CD14-positive monocyte (primary cell): ENCODE results near the gene CFAP57. TPM values are rescaled to one million over a fixed set of nuclear protein-coding genes. Genes with fewer than 3 reads are reported as not detected.

Experiments used
- DNase-seq, 3 donors: peaks; one replicate each; pipeline ENCODE4 v3.0.0-alpha.2; 2011 to 2022
- H2AFZ ChIP-seq: 2 replicates; pipeline ENCODE4 v1.6.0; 2012; ENCODE audit warnings: mild to moderate bottlenecking, low read depth, low read length, inconsistent platforms; ENCODE audit not compliant: insufficient read depth, poor library complexity, severe bottlenecking
- H3K27ac ChIP-seq, 2 donors: 1 replicate in 1 of 2; 2 replicates in 1 of 2; pipeline ENCODE4 v1.5.1; 2012 to 2013; ENCODE audit warnings: low read length in 2 of 2, control low read depth in 1 of 2, inconsistent platforms in 1 of 2, low read depth in 1 of 2, mild to moderate bottlenecking in 1 of 2
- H3K27me3 ChIP-seq, 2 donors: one replicate each; pipeline versions ENCODE4 v1.6.0 to v1.6.1; 2011 to 2013; ENCODE audit warnings: low read length in 2 of 2; ENCODE audit not compliant: control insufficient read depth in 2 of 2, insufficient read depth in 2 of 2
- H3K36me3 ChIP-seq, 2 donors: replicated peaks in 1 of 2; 1 replicate in 1 of 2; 2 replicates in 1 of 2; pipeline versions ENCODE4 v1.5.1 to v1.6.1; 2012 to 2013; ENCODE audit warnings: low read length in 2 of 2, control low read depth in 1 of 2, inconsistent platforms in 1 of 2, mild to moderate bottlenecking in 1 of 2; ENCODE audit not compliant: insufficient read depth in 2 of 2, control insufficient read depth in 1 of 2
- H3K4me1 ChIP-seq, 2 donors: 1 replicate in 1 of 2; 2 replicates in 1 of 2; pipeline versions ENCODE4 v1.5.1 to v1.6.1; 2012 to 2013; ENCODE audit warnings: low read length in 2 of 2, control low read depth in 1 of 2, inconsistent platforms in 1 of 2, mild to moderate bottlenecking in 1 of 2, moderate library complexity in 1 of 2; ENCODE audit not compliant: insufficient read depth in 2 of 2, control insufficient read depth in 1 of 2
- H3K4me2 ChIP-seq: replicated peaks from 2 replicates; pipeline ENCODE3; 2012; ENCODE audit warnings: low read length, moderate library complexity, mild to moderate bottlenecking; ENCODE audit not compliant: poor library complexity, severe bottlenecking; ENCODE audit errors: extremely low read depth
- H3K4me3 ChIP-seq, 3 experiments: fragments of 200-600 bp in 1 of 3; sonication (generic) in 1 of 3; replicated peaks in 1 of 3; 1 replicate in 2 of 3; 2 replicates in 1 of 3; pipeline ENCODE4 v1.5.1; 2011 to 2013; ENCODE audit warnings: low read length in 3 of 3, mild to moderate bottlenecking in 3 of 3, control low read depth in 2 of 3, low read depth in 2 of 3, inconsistent platforms in 1 of 3, moderate library complexity in 1 of 3
- H3K79me2 ChIP-seq: 2 replicates; pipeline ENCODE4 v1.6.0; 2012; ENCODE audit warnings: mild to moderate bottlenecking, control low read depth, inconsistent platforms, low read length, moderate library complexity; ENCODE audit not compliant: insufficient read depth
- H3K9ac ChIP-seq: 2 replicates; pipeline ENCODE4 v1.6.0; 2017; ENCODE audit warnings: low read length, mild to moderate bottlenecking; ENCODE audit not compliant: insufficient read depth, poor library complexity, severe bottlenecking
- H3K9me3 ChIP-seq, 2 donors: replicated peaks in 1 of 2; 1 replicate in 1 of 2; 2 replicates in 1 of 2; pipeline versions ENCODE4 v1.5.1 to v1.6.1; 2012 to 2013; ENCODE audit warnings: low read length in 2 of 2, control low read depth in 1 of 2; ENCODE audit not compliant: control insufficient read depth in 1 of 2, insufficient read depth in 1 of 2
- H4K20me1 ChIP-seq: 2 replicates; pipeline ENCODE4 v1.6.0; 2012; ENCODE audit warnings: mild to moderate bottlenecking, low read length, control low read depth, moderate library complexity; ENCODE audit not compliant: insufficient read depth
- H3K27ac Mint-ChIP-seq, 7 donors: one replicate each; pipeline ENCODE4 v1.8.0; 2020; ENCODE audit warnings: mild to moderate bottlenecking in 7 of 7, mixed read lengths in 7 of 7, moderate library complexity in 6 of 7, inconsistent platforms in 2 of 7
- H3K27me3 Mint-ChIP-seq, 3 donors: one replicate each; pipeline ENCODE4 v1.8.0; 2021 to 2022; ENCODE audit warnings: low read depth in 3 of 3, mild to moderate bottlenecking in 3 of 3, mixed read lengths in 3 of 3, moderate library complexity in 3 of 3, inconsistent platforms in 1 of 3
- H3K36me3 Mint-ChIP-seq, 2 donors: one replicate each; pipeline ENCODE4 v1.8.0; 2020; ENCODE audit warnings: mixed read lengths in 2 of 2, inconsistent platforms in 1 of 2, mild to moderate bottlenecking in 1 of 2
- H3K4me1 Mint-ChIP-seq: one replicate; pipeline ENCODE4 v1.8.0; 2020; ENCODE audit warnings: mild to moderate bottlenecking, mixed read lengths
- H3K4me3 Mint-ChIP-seq, 2 donors: one replicate each; pipeline ENCODE4 v1.8.0; 2020; ENCODE audit warnings: mild to moderate bottlenecking in 2 of 2, mixed read lengths in 2 of 2, moderate library complexity in 1 of 2
- H3K9me3 Mint-ChIP-seq, 7 donors: one replicate each; pipeline ENCODE4 v1.8.0; 2020 to 2022; ENCODE audit warnings: mixed read lengths in 7 of 7, mild to moderate bottlenecking in 6 of 7, moderate library complexity in 6 of 7, inconsistent platforms in 2 of 7
- WGBS: methylation state at CpG from one replicate; pipeline ENCODE4 v1.1.5; 2013; ENCODE audit warnings: missing lambda C conversion rate; ENCODE audit not compliant: insufficient coverage; 5-methylcytosine and 5-hydroxymethylcytosine counted together
- intact Hi-C, 2 donors: fragments of 100-400 bp; cut with micrococcal nuclease; formaldehyde crosslinking; loops; one replicate each; pipeline versions ENCODE4 v1.15.0 to v1.15.1; 2023
- polyA plus RNA-seq, 3 donors: library from polyadenylated mRNA; depleted of rRNA in 1 of 3; unstranded in 2 of 3; stranded (reverse) in 1 of 3; fragments of 300-500 nt in 2 of 3; fragments of >200 nt in 1 of 3; fragmentation: Illumina TruSeq in 2 of 3; gene quantifications; 1 replicate in 2 of 3; 2 replicates in 1 of 3; pipeline ENCODE4 v1.2.3, GENCODE V29; 2012 to 2021
- TF ChIP-seq, protein P1 (sequence below): fragments of 200-600 bp; IDR thresholded peaks from one replicate; pipeline ENCODE4 v1.8.0; 2022; ENCODE audit warnings: antibody characterized with exemption, mild to moderate bottlenecking

The CFAP57 gene
- polyA plus RNA-seq, 3 donors, result 0.01 to 0.05 TPM; not detected in 1

DNA sequence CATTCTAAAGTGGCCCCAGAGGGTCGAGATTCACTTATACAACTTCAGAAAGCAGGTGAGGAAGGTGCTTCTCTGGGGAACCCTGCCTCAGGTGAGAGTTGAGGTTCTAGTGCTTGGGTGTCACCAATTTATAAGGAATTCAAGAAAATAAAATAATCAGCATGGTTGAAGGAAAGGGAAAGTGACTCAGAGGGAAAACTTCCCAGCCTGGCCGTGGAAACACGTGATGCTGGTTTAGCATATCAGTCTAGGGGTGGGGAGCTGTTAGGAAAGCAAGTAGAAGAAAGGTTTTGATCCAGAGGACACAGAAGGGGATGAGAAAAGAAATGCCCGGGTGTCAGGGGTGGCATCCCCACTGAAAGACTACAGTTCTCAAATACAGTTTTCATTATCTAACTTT, 59.9 kb downstream of the CFAP57 start:
- H3K4me1 ChIP-seq, result no peaks in the 10 kb centered on the region
- H3K9ac ChIP-seq, result no peak overlapping the region
- H3K4me2 ChIP-seq, result no peak overlapping the region
- no peaks in the 10 kb centered on the region for H4K20me1 ChIP-seq
- peaks cover 0 to 1% (median 1%) of the 10 kb centered on the region in 3 donors for H3K27me3 Mint-ChIP-seq
- H3K27me3 ChIP-seq, result no peaks in the 10 kb centered on the region
- H3K9me3 Mint-ChIP-seq, result no peaks in the 10 kb centered on the region
- H3K4me3 ChIP-seq, result no peak overlapping the region
- H3K27ac ChIP-seq, result no peak overlapping the region
- H3K36me3 ChIP-seq, result no peaks in the 10 kb centered on the region
- H3K27ac Mint-ChIP-seq, result peak overlapping the region in 1 of 7 donors; percentile 66
- 50% methylated on average over 2 of the region's 4 CpGs for WGBS
- no peak overlapping the region for H3K4me3 Mint-ChIP-seq
- TF ChIP-seq, protein P1, sequence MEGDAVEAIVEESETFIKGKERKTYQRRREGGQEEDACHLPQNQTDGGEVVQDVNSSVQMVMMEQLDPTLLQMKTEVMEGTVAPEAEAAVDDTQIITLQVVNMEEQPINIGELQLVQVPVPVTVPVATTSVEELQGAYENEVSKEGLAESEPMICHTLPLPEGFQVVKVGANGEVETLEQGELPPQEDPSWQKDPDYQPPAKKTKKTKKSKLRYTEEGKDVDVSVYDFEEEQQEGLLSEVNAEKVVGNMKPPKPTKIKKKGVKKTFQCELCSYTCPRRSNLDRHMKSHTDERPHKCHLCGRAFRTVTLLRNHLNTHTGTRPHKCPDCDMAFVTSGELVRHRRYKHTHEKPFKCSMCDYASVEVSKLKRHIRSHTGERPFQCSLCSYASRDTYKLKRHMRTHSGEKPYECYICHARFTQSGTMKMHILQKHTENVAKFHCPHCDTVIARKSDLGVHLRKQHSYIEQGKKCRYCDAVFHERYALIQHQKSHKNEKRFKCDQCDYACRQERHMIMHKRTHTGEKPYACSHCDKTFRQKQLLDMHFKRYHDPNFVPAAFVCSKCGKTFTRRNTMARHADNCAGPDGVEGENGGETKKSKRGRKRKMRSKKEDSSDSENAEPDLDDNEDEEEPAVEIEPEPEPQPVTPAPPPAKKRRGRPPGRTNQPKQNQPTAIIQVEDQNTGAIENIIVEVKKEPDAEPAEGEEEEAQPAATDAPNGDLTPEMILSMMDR, result no peak
- no peak overlapping the region for H2AFZ ChIP-seq
- no peak for DNase-seq
- intact Hi-C loops, result no loop called here
- H3K4me1 Mint-ChIP-seq, result peaks cover 5% of the 10 kb centered on the region
- H3K79me2 ChIP-seq, result no peaks in the 10 kb centered on the region
- H3K9me3 ChIP-seq, result no peaks in the 10 kb centered on the region
- no peaks in the 10 kb centered on the region for H3K36me3 Mint-ChIP-seq

DNA sequence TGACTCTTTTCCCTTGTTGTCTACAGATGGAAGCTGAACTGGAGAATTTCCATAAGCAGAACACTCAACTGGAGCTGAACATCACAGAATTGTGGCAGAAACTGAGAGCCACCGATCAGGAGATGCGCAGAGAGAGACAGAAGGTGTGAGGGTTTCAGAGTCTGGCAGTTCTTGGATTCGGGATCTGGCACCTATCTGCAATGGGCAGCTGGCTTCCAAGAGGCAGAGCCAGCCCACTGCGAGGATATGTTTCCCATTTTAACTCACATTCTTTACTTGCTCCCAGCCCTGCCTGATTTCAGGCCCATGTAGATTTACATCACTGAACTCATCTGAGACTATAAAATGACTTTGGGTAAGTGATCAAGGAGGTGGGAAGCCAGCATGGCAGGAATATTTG, 60.4 kb downstream of the CFAP57 start:
- Mint-ChIP-seq H3K4me3 (no peak overlapping the region), H3K9me3 (no peaks in the 10 kb centered on the region), H3K27ac (no peak overlapping the region), H3K4me1 (peaks cover 5% of the 10 kb centered on the region), H3K36me3 (no peaks in the 10 kb centered on the region), H3K27me3 (peaks cover 1 to 2% (median 1%) of the 10 kb centered on the region in 3 donors)
- no peak overlapping the region for H3K27ac ChIP-seq
- no peaks in the 10 kb centered on the region for H3K27me3 ChIP-seq
- H3K36me3 ChIP-seq, result no peaks in the 10 kb centered on the region
- no peaks in the 10 kb centered on the region for H4K20me1 ChIP-seq
- WGBS, result 80% methylated on average over 1 of the region's 4 CpGs
- H3K9me3 ChIP-seq, result no peaks in the 10 kb centered on the region
- no peak for DNase-seq
- TF ChIP-seq, protein P1, result no peak
- H3K4me2 ChIP-seq, result no peak overlapping the region
- intact Hi-C loops, result no loop called here
- H3K4me3 ChIP-seq, result no peak overlapping the region
- H3K9ac ChIP-seq, result no peak overlapping the region
- no peaks in the 10 kb centered on the region for H3K4me1 ChIP-seq
- H2AFZ ChIP-seq, result no peak overlapping the region
- H3K79me2 ChIP-seq, result no peaks in the 10 kb centered on the region
